Neuronal stem cell (in vitro differentiated cells): ENCODE data around the gene FRAT2.
A peak's percentile ranks its signal among the peaks of the same experiment; 100 is the strongest.

ENCODE experiments used
- DNase-seq: peaks from one replicate; pipeline ENCODE4 v3.0.0-alpha.2; 2013; ENCODE audit warnings: low spot score
- H2AFZ ChIP-seq: one replicate; pipeline ENCODE4 v1.6.1; 2013; ENCODE audit warnings: mild to moderate bottlenecking, low read length, inconsistent platforms
- H2AK5ac ChIP-seq: 2 replicates; pipeline ENCODE4 v1.6.1; 2013; ENCODE audit warnings: low read depth, mild to moderate bottlenecking, inconsistent platforms, low read length, moderate library complexity, mixed read lengths
- H2BK120ac ChIP-seq: 2 replicates; pipeline ENCODE4 v1.6.1; 2013; ENCODE audit warnings: low read depth, mild to moderate bottlenecking, inconsistent platforms, low read length, moderate library complexity, mixed read lengths
- H2BK12ac ChIP-seq: one replicate; pipeline ENCODE4 v1.6.1; 2013; ENCODE audit warnings: low read length, inconsistent platforms
- H2BK15ac ChIP-seq: 2 replicates; pipeline ENCODE4 v1.6.1; 2013; ENCODE audit warnings: mild to moderate bottlenecking, low read length, inconsistent platforms, mixed read lengths
- H2BK5ac ChIP-seq: one replicate; pipeline ENCODE4 v1.6.1; 2013; ENCODE audit warnings: inconsistent platforms, mild to moderate bottlenecking, low read length, moderate library complexity
- H3K14ac ChIP-seq: one replicate; pipeline ENCODE4 v1.6.1; 2013; ENCODE audit warnings: low read length, inconsistent platforms
- H3K18ac ChIP-seq: 2 replicates; pipeline ENCODE4 v1.6.1; 2013; ENCODE audit warnings: low read length, inconsistent platforms
- H3K23ac ChIP-seq: 2 replicates; pipeline ENCODE4 v1.6.1; 2013; ENCODE audit warnings: low read depth, mild to moderate bottlenecking, mixed read lengths, low read length, inconsistent platforms; ENCODE audit not compliant: poor library complexity
- H3K27ac ChIP-seq: replicated peaks from 3 replicates; pipeline ENCODE4 v1.5.1; 2013; ENCODE audit warnings: low read length, inconsistent platforms
- H3K27me3 ChIP-seq, 3 experiments: 2 replicates each; pipeline ENCODE4 v1.6.1; 2013; ENCODE audit warnings: low read length in 3 of 3, mild to moderate bottlenecking in 2 of 3, inconsistent platforms in 1 of 3, low read depth in 1 of 3, mixed read lengths in 1 of 3, moderate library complexity in 1 of 3; ENCODE audit not compliant: control insufficient read depth in 3 of 3, insufficient read depth in 3 of 3
- H3K36me3 ChIP-seq, 2 donors: replicated peaks in 1 of 2; 2 replicates each; pipeline ENCODE4 v1.6.1; 2013; ENCODE audit warnings: low read length in 2 of 2; ENCODE audit not compliant: control insufficient read depth in 2 of 2, insufficient read depth in 2 of 2
- H3K4ac ChIP-seq: 2 replicates; pipeline ENCODE4 v1.6.1; 2013; ENCODE audit warnings: inconsistent platforms, mild to moderate bottlenecking, low read length, moderate library complexity
- H3K4me1 ChIP-seq, 2 donors: 1 replicate in 1 of 2; 2 replicates in 1 of 2; pipeline ENCODE4 v1.6.1; 2013; ENCODE audit warnings: low read length in 2 of 2, low read depth in 1 of 2; ENCODE audit not compliant: control insufficient read depth in 2 of 2, insufficient read depth in 1 of 2
- H3K4me2 ChIP-seq: one replicate; pipeline ENCODE4 v1.6.1; 2013; ENCODE audit warnings: mild to moderate bottlenecking, low read length, inconsistent platforms; ENCODE audit not compliant: insufficient read depth, poor library complexity, severe bottlenecking
- H3K4me3 ChIP-seq, 2 donors: 2 replicates each; pipeline ENCODE4 v1.5.1; 2013; ENCODE audit warnings: low read length in 2 of 2, mild to moderate bottlenecking in 2 of 2, inconsistent platforms in 1 of 2, moderate library complexity in 1 of 2
- H3K79me1 ChIP-seq: one replicate; pipeline ENCODE4 v1.6.1; 2013; ENCODE audit warnings: low read depth, mild to moderate bottlenecking, inconsistent platforms, low read length, moderate library complexity
- H3K9ac ChIP-seq: one replicate; pipeline ENCODE4 v1.6.1; 2013; ENCODE audit warnings: mild to moderate bottlenecking, low read depth, low read length, inconsistent platforms; ENCODE audit not compliant: poor library complexity
- H3K9me3 ChIP-seq, 2 donors: replicated peaks in 1 of 2; 2 replicates each; pipeline versions ENCODE3 to v1.6.1; 2013; ENCODE audit warnings: low read length in 2 of 2, mild to moderate bottlenecking in 2 of 2, inconsistent platforms in 1 of 2, low read depth in 1 of 2, mixed read lengths in 1 of 2, moderate library complexity in 1 of 2; ENCODE audit not compliant: control insufficient read depth in 2 of 2, insufficient read depth in 1 of 2
- H4K8ac ChIP-seq: one replicate; pipeline ENCODE4 v1.6.1; 2013; ENCODE audit warnings: low read depth, mild to moderate bottlenecking, inconsistent platforms, low read length, moderate library complexity
- H4K91ac ChIP-seq: one replicate; pipeline ENCODE4 v1.6.1; 2013; ENCODE audit warnings: low read length, low read depth, mild to moderate bottlenecking, inconsistent platforms; ENCODE audit not compliant: poor library complexity
- WGBS, 2 donors: extraction: QIAGEN DNeasy Blood & Tissue Kit; methylation state at CpG; one replicate each; pipeline ENCODE4 v1.1.7; 2013; ENCODE audit warnings: missing lambda C conversion rate in 2 of 2, mixed read lengths in 1 of 2; ENCODE audit not compliant: insufficient read length in 2 of 2, insufficient replicate concordance in 1 of 2; ENCODE audit errors: extremely low coverage in 2 of 2; 5-methylcytosine and 5-hydroxymethylcytosine counted together

The FRAT2 gene

GRCh38 chr10:97336942-97337831 is 2.7 kb upstream of the FRAT2 start:
- Histone ChIP-seq H3K4ac (no peak overlapping the region), H3K27me3 (peaks cover 0 to 25% (median 8%) of the 10 kb centered on the region in 3 experiments), H3K4me1 (peaks cover 16 to 27% of the 10 kb centered on the region in 2 donors), H3K18ac (no peak overlapping the region), H2BK15ac (no peak overlapping the region), H2AK5ac (no peak overlapping the region), H4K8ac (no peak overlapping the region), H3K27ac (peak overlapping the region; percentile 19), H3K9ac (no peak overlapping the region), H3K36me3 (no peaks in the 10 kb centered on the region), H2AFZ (peak overlapping the region; percentile 70), H3K4me3 (no peak overlapping the region), H3K23ac (no peak overlapping the region), H2BK5ac (no peak overlapping the region), H2BK120ac (no peak overlapping the region), H4K91ac (no peak overlapping the region), H2BK12ac (no peak overlapping the region), H3K79me1 (no peaks in the 10 kb centered on the region), H3K9me3 (no peaks in the 10 kb centered on the region), H3K4me2 (no peak overlapping the region), H3K14ac (no peak overlapping the region)
- no CpG with 5 or more reads among the region's 11 CpGs for WGBS, 2 donors
- DNase-seq: peak; percentile 57

GRCh38 chr10:97336446-97336845 is 1.9 kb upstream of the FRAT2 start:
- Histone ChIP-seq H4K8ac (no peak overlapping the region), H3K23ac (no peak overlapping the region), H2BK12ac (no peak overlapping the region), H3K4me3 (no peak overlapping the region), H2AFZ (no peak overlapping the region), H2AK5ac (no peak overlapping the region), H4K91ac (no peak overlapping the region), H2BK15ac (no peak overlapping the region), H3K18ac (no peak overlapping the region), H3K4ac (no peak overlapping the region), H3K14ac (no peak overlapping the region), H3K4me2 (no peak overlapping the region), H3K79me1 (no peaks in the 10 kb centered on the region), H3K27ac (no peak overlapping the region), H2BK120ac (no peak overlapping the region), H3K27me3 (peaks cover 0 to 29% (median 8%) of the 10 kb centered on the region in 3 experiments), H3K9ac (no peak overlapping the region), H3K9me3 (no peaks in the 10 kb centered on the region), H3K4me1 (peaks cover 20 to 32% of the 10 kb centered on the region in 2 donors), H2BK5ac (no peak overlapping the region), H3K36me3 (no peaks in the 10 kb centered on the region)
- no CpG with 5 or more reads among the region's 5 CpGs for WGBS, 2 donors
- no peak for DNase-seq

DNA sequence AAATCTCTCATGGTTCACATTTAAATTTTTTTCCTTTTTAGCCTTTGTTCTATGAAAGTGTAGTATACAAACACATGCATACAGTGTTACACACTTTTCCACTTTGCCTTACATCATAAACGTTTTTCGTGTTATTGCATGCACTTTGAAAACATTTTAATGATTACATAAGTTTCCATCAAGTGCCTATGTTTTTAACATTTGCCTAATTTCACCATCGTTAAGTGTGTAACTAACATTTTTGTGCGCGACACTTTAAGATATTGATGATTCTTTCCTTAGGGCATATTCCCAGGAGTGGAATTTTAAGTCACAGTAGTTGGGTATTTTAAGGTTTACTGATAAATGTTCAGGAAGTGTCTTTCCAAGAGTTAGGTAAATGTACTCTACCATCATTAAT is 1.5 kb upstream of the FRAT2 start:
- H3K27me3 ChIP-seq: peaks cover 0 to 29% (median 8%) of the 10 kb centered on the region in 3 experiments

DNA sequence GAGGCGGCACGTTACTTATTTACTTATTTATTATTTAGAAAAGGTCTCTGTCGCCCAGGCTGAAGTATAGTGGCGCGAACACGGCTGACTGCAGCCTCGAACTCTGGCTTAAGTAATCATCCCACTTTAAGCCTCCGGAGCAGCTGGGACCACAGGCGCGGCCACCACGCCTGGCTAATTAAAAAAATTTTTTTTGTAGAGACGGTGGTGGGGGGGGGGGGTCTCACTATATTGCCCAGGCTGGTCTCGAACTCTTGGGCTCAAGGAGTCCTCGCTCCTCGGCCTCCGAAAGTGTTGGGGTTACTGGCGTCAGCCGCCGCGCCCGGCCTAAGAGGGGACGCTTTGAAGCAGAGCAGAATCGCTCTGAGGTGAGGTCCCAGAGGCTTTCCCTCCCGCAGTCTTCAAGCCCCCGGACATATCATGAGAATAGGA is 675 bp upstream of the FRAT2 start:
- DNase-seq: no peak
- H2AK5ac ChIP-seq: no peak overlapping the region
- H3K14ac ChIP-seq: no peak overlapping the region
- no peak overlapping the region for H2BK15ac ChIP-seq
- peaks cover 0 to 29% (median 8%) of the 10 kb centered on the region in 3 experiments for H3K27me3 ChIP-seq
- H3K18ac ChIP-seq: no peak overlapping the region
- H4K8ac ChIP-seq: no peak overlapping the region
- H3K4ac ChIP-seq: no peak overlapping the region
- H4K91ac ChIP-seq: no peak overlapping the region
- H3K36me3 ChIP-seq: peaks cover 0 to 5% of the 10 kb centered on the region in 2 donors
- no peak overlapping the region for H2BK120ac ChIP-seq
- peaks cover 20 to 32% of the 10 kb centered on the region in 2 donors for H3K4me1 ChIP-seq
- peak overlapping the region; percentile 100 for H2AFZ ChIP-seq
- H3K23ac ChIP-seq: no peak overlapping the region
- H2BK5ac ChIP-seq: no peak overlapping the region
- no peaks in the 10 kb centered on the region for H3K79me1 ChIP-seq
- peak overlapping the region; percentile 89 for H3K4me2 ChIP-seq
- H3K9me3 ChIP-seq: no peaks in the 10 kb centered on the region
- peak overlapping the region in 1 of 2 donors; percentile 84 for H3K4me3 ChIP-seq
- H3K27ac ChIP-seq: no peak overlapping the region
- no peak overlapping the region for H2BK12ac ChIP-seq
- no CpG with 5 or more reads among the region's 25 CpGs for WGBS, 2 donors
- H3K9ac ChIP-seq: no peak overlapping the region

More for the DNA sequence above, 1.5 kb upstream of the FRAT2 start:
- H4K91ac ChIP-seq: no peak overlapping the region
- no peak overlapping the region for H2BK12ac ChIP-seq
- no peak overlapping the region for H3K18ac ChIP-seq
- WGBS, 2 donors: no CpG with 5 or more reads among the region's 5 CpGs
- H4K8ac ChIP-seq: no peak overlapping the region
- H3K79me1 ChIP-seq: no peaks in the 10 kb centered on the region
- no peak overlapping the region for H3K23ac ChIP-seq
- no peak for DNase-seq
- peaks cover 20 to 32% of the 10 kb centered on the region in 2 donors for H3K4me1 ChIP-seq
- H2BK120ac ChIP-seq: no peak overlapping the region
- H3K4me3 ChIP-seq: no peak overlapping the region
- H3K36me3 ChIP-seq: peaks cover 0 to 3% of the 10 kb centered on the region in 2 donors
- H2BK15ac ChIP-seq: no peak overlapping the region
- no peak overlapping the region for H2AFZ ChIP-seq
- H2BK5ac ChIP-seq: no peak overlapping the region
- H3K4me2 ChIP-seq: no peak overlapping the region
- H3K27ac ChIP-seq: no peak overlapping the region
- H3K14ac ChIP-seq: no peak overlapping the region
- H3K9me3 ChIP-seq: no peaks in the 10 kb centered on the region
- no peak overlapping the region for H3K4ac ChIP-seq
- no peak overlapping the region for H2AK5ac ChIP-seq
- H3K9ac ChIP-seq: no peak overlapping the region
